Activated effector memory CD4-positive, alpha-beta T cell treated with anti-CD3 and anti-CD28 coated beads, Interleukin-2, amount 50 U/mL, for 16 hours (primary cell): ENCODE measurements around the gene DNAH1.

Experiments
- DNase-seq: peaks from one replicate; pipeline ENCODE4 v3.0.0-alpha.2; 2020

The DNAH1 gene

GRCh38 chr3:52361454-52361853, 45.3 kb downstream of the DNAH1 start:
- DNase-seq, result no peak

GRCh38 chr3:52361898-52362297, 45.8 kb downstream of the DNAH1 start:
- DNase-seq, result no peak

- DNase-seq, result no peak
These were observed 48.4 kb downstream of the DNAH1 start for GRCh38 chr3:52364322-52365035.

GRCh38 chr3:52366527-52366926, 50.4 kb downstream of the DNAH1 start:
- DNase-seq, result no peak

GRCh38 chr3:52367891-52368880, 52.1 kb downstream of the DNAH1 start:
- DNase-seq, result no peak

GRCh38 chr3:52370531-52370930, 54.4 kb downstream of the DNAH1 start:
- no peak for DNase-seq

- no peak for DNase-seq
These were observed 56.8 kb downstream of the DNAH1 start for GRCh38 chr3:52372822-52373504.

GRCh38 chr3:52373676-52374075, 57.6 kb downstream of the DNAH1 start:
- DNase-seq, result no peak

GRCh38 chr3:52374173-52374572, 58.1 kb downstream of the DNAH1 start:
- DNase-seq, result no peak

- no peak for DNase-seq
These were observed 63.5 kb downstream of the DNAH1 start for GRCh38 chr3:52379610-52380009.

- DNase-seq, result no peak
These were observed 63.9 kb downstream of the DNAH1 start for GRCh38 chr3:52380023-52380422.

- DNase-seq, result no peak
These were observed 65.5 kb downstream of the DNAH1 start for GRCh38 chr3:52381623-52382022.

- no peak for DNase-seq
These were observed 67.3 kb downstream of the DNAH1 start for GRCh38 chr3:52383446-52383845.

GRCh38 chr3:52384019-52384761, 68.1 kb downstream of the DNAH1 start:
- DNase-seq, result no peak

GRCh38 chr3:52385157-52385556, 69.0 kb downstream of the DNAH1 start:
- no peak for DNase-seq

GRCh38 chr3:52387481-52387880, 71.4 kb downstream of the DNAH1 start:
- no peak for DNase-seq

GRCh38 chr3:52388348-52388821, 72.3 kb downstream of the DNAH1 start:
- no peak for DNase-seq

- DNase-seq, result no peak
These were observed 72.8 kb downstream of the DNAH1 start for GRCh38 chr3:52388933-52389332.

- no peak for DNase-seq
These were observed 75.0 kb downstream of the DNAH1 start for GRCh38 chr3:52391096-52391495.

- DNase-seq, result no peak
These were observed 76.3 kb downstream of the DNAH1 start for GRCh38 chr3:52392216-52392930.

- no peak for DNase-seq
These were observed 77.2 kb downstream of the DNAH1 start for GRCh38 chr3:52393131-52393807.
